IMR-90 (cell line): Measurements from ENCODE around the gene CHST8.

Experiments
- BHLHE40 ChIP-seq: fragments of 150-350 bp; IDR thresholded peaks from 2 replicates; pipeline ENCODE4 v1.6.1; 2016; ENCODE audit warnings: mild to moderate bottlenecking, low read depth, low read length
- CEBPB ChIP-seq: IDR thresholded peaks from 2 replicates; pipeline ENCODE4 v1.6.1; 2012; ENCODE audit warnings: low read depth, low read length, improper control_type of control experiment
- POLR2A ChIP-seq: IDR thresholded peaks from 2 replicates; pipeline ENCODE4 v1.6.1; 2012; ENCODE audit warnings: mild to moderate bottlenecking, low read depth, low read length
- RAD21 ChIP-seq: IDR thresholded peaks from 2 replicates; pipeline ENCODE4 v1.6.1; 2012; ENCODE audit warnings: low read length, improper control_type of control experiment
- RCOR1 ChIP-seq: IDR thresholded peaks from 2 replicates; pipeline ENCODE4 v1.6.1; 2012; ENCODE audit warnings: mild to moderate bottlenecking, low read length, improper control_type of control experiment; ENCODE audit not compliant: insufficient replicate concordance
- USF2 ChIP-seq: fragments of 150-350 bp; IDR thresholded peaks from 2 replicates; pipeline ENCODE4 v1.6.1; 2017; ENCODE audit warnings: mild to moderate bottlenecking, antibody characterized with exemption, low read length, low read depth
- TF ChIP-seq, protein P1 (sequence below): conservative IDR thresholded peaks from 2 replicates; pipeline ENCODE4 v1.5.1; 2012; ENCODE audit warnings: mild to moderate bottlenecking, low read depth, low read length, improper control_type of control experiment

- TF ChIP-seq, protein P1, sequence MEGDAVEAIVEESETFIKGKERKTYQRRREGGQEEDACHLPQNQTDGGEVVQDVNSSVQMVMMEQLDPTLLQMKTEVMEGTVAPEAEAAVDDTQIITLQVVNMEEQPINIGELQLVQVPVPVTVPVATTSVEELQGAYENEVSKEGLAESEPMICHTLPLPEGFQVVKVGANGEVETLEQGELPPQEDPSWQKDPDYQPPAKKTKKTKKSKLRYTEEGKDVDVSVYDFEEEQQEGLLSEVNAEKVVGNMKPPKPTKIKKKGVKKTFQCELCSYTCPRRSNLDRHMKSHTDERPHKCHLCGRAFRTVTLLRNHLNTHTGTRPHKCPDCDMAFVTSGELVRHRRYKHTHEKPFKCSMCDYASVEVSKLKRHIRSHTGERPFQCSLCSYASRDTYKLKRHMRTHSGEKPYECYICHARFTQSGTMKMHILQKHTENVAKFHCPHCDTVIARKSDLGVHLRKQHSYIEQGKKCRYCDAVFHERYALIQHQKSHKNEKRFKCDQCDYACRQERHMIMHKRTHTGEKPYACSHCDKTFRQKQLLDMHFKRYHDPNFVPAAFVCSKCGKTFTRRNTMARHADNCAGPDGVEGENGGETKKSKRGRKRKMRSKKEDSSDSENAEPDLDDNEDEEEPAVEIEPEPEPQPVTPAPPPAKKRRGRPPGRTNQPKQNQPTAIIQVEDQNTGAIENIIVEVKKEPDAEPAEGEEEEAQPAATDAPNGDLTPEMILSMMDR, result no peak
- TF ChIP-seq RAD21 (no peak), RCOR1 (no peak), BHLHE40 (no peak), CEBPB (no peak), POLR2A (no peak), USF2 (no peak)
Observed at GRCh38 chr19:33713194-33713593, 91.4 kb downstream of the CHST8 start.
